ENCODE data around the gene DCAF17. TPM values are rescaled to one million over a fixed set of nuclear protein-coding genes. Genes with fewer than 3 reads are reported as not detected.

The DCAF17 gene
- total RNA-seq, 1 donor from 2014 or later = 25.2 TPM

GRCh38 chr2:171410101-171410500, 23.9 kb upstream of the DCAF17 start:
- FAIRE-seq = peak; percentile 39
- Mint-ChIP-seq H3K27ac (ENCODE audit: unreplicated experiment) (peak overlapping the region; percentile 55), H3K9me3 (ENCODE audit: unreplicated experiment) (no peaks in the 10 kb centered on the region), H3K4me3 (ENCODE audit: unreplicated experiment) (no peak overlapping the region), H3K27me3 (ENCODE audit: low read depth, unreplicated experiment) (no peaks in the 10 kb centered on the region), H3K4me1 (ENCODE audit: low read depth, unreplicated experiment) (peaks cover 23% of the 10 kb centered on the region), H3K36me3 (ENCODE audit: low read depth, unreplicated experiment) (peaks cover 4% of the 10 kb centered on the region)
- Histone ChIP-seq H3K4me2 (ENCODE audit: low read length) (no peak overlapping the region), H3K4me1 (ENCODE audit: insufficient read depth, low read length) (peaks cover 18% of the 10 kb centered on the region), H3K27ac (ENCODE audit: low read depth, low read length) (no peak overlapping the region), H3K9ac (ENCODE audit: low read length) (no peak overlapping the region), H4K20me1 (ENCODE audit: insufficient read depth, low read length) (no peaks in the 10 kb centered on the region), H2AFZ (ENCODE audit: low read depth, low read length) (no peak overlapping the region), H3K27me3 (ENCODE audit: insufficient read depth, low read length) (no peaks in the 10 kb centered on the region), H3K4me3 (ENCODE audit: insufficient read depth, low read depth, low read length) (no peak overlapping the region), H3K79me2 (ENCODE audit: insufficient read depth, low read length) (peaks cover 8% of the 10 kb centered on the region), H3K36me3 (ENCODE audit: insufficient read depth, low read length) (no peaks in the 10 kb centered on the region), H3K9me3 (ENCODE audit: insufficient read depth, low read depth, low read length) (no peaks in the 10 kb centered on the region)
- no peak for DNase-seq (ENCODE audit: low read depth)
- no peak for TF ChIP-seq EZH2 (IDR thresholded peaks at IDR 0.05; ENCODE audit: insufficient read depth, low read length)
- TF ChIP-seq CTCF (IDR thresholded peaks at IDR 0.05; ENCODE audit: insufficient read depth, low read depth, low read length) = no peak

GRCh38 chr2:171410624-171411023, 23.4 kb upstream of the DCAF17 start:
- Histone ChIP-seq H3K27ac (ENCODE audit: low read depth, low read length) (no peak overlapping the region), H3K4me3 (ENCODE audit: insufficient read depth, low read depth, low read length) (no peak overlapping the region), H3K79me2 (ENCODE audit: insufficient read depth, low read length) (peaks cover 8% of the 10 kb centered on the region), H2AFZ (ENCODE audit: low read depth, low read length) (no peak overlapping the region), H4K20me1 (ENCODE audit: insufficient read depth, low read length) (no peaks in the 10 kb centered on the region), H3K36me3 (ENCODE audit: insufficient read depth, low read length) (no peaks in the 10 kb centered on the region), H3K4me1 (ENCODE audit: insufficient read depth, low read length) (peaks cover 19% of the 10 kb centered on the region), H3K9ac (ENCODE audit: low read length) (no peak overlapping the region), H3K4me2 (ENCODE audit: low read length) (no peak overlapping the region), H3K27me3 (ENCODE audit: insufficient read depth, low read length) (no peaks in the 10 kb centered on the region), H3K9me3 (ENCODE audit: insufficient read depth, low read depth, low read length) (no peaks in the 10 kb centered on the region)
- TF ChIP-seq EZH2 (IDR thresholded peaks at IDR 0.05; ENCODE audit: insufficient read depth, low read length) (no peak), CTCF (IDR thresholded peaks at IDR 0.05; ENCODE audit: insufficient read depth, low read depth, low read length) (no peak)
- peaks cover 4% of the 10 kb centered on the region for H3K36me3 Mint-ChIP-seq (ENCODE audit: low read depth, unreplicated experiment)
- DNase-seq (ENCODE audit: low read depth) (no peak), FAIRE-seq (no peak)
- H3K27ac Mint-ChIP-seq (ENCODE audit: unreplicated experiment) = no peak overlapping the region
- peaks cover 19% of the 10 kb centered on the region for H3K4me1 Mint-ChIP-seq (ENCODE audit: low read depth, unreplicated experiment)
- H3K4me3 Mint-ChIP-seq (ENCODE audit: unreplicated experiment) = no peak overlapping the region
- no peaks in the 10 kb centered on the region for H3K27me3 Mint-ChIP-seq (ENCODE audit: low read depth, unreplicated experiment)
- no peaks in the 10 kb centered on the region for H3K9me3 Mint-ChIP-seq (ENCODE audit: unreplicated experiment)

GRCh38 chr2:171411214-171411613, 22.8 kb upstream of the DCAF17 start:
- FAIRE-seq (no peak), DNase-seq (ENCODE audit: low read depth) (no peak)
- Mint-ChIP-seq H3K27me3 (ENCODE audit: low read depth, unreplicated experiment) (no peaks in the 10 kb centered on the region), H3K4me1 (ENCODE audit: low read depth, unreplicated experiment) (peaks cover 19% of the 10 kb centered on the region), H3K36me3 (ENCODE audit: low read depth, unreplicated experiment) (peaks cover 2% of the 10 kb centered on the region), H3K9me3 (ENCODE audit: unreplicated experiment) (no peaks in the 10 kb centered on the region), H3K27ac (ENCODE audit: unreplicated experiment) (no peak overlapping the region), H3K4me3 (ENCODE audit: unreplicated experiment) (no peak overlapping the region)
- no peak overlapping the region for H3K27ac ChIP-seq (ENCODE audit: low read depth, low read length)
- no peak overlapping the region for H3K4me2 ChIP-seq (ENCODE audit: low read length)
- no peak overlapping the region for H3K9ac ChIP-seq (ENCODE audit: low read length)
- H3K79me2 ChIP-seq (ENCODE audit: insufficient read depth, low read length) = peaks cover 8% of the 10 kb centered on the region
- H3K4me1 ChIP-seq (ENCODE audit: insufficient read depth, low read length) = peaks cover 22% of the 10 kb centered on the region
- TF ChIP-seq EZH2 (IDR thresholded peaks at IDR 0.05; ENCODE audit: insufficient read depth, low read length) = no peak
- no peak for TF ChIP-seq CTCF (IDR thresholded peaks at IDR 0.05; ENCODE audit: insufficient read depth, low read depth, low read length)
- H3K4me3 ChIP-seq (ENCODE audit: insufficient read depth, low read depth, low read length) = no peak overlapping the region
- no peaks in the 10 kb centered on the region for H3K27me3 ChIP-seq (ENCODE audit: insufficient read depth, low read length)
- H3K9me3 ChIP-seq (ENCODE audit: insufficient read depth, low read depth, low read length) = no peaks in the 10 kb centered on the region
- no peaks in the 10 kb centered on the region for H4K20me1 ChIP-seq (ENCODE audit: insufficient read depth, low read length)
- H2AFZ ChIP-seq (ENCODE audit: low read depth, low read length) = no peak overlapping the region
- H3K36me3 ChIP-seq (ENCODE audit: insufficient read depth, low read length) = no peaks in the 10 kb centered on the region
